GM18909 (cell line): Measurements from ENCODE around the gene NCF1.
"Not testable (repeated sequence)": the region's sequence is repeated elsewhere in the genome, so short reads cannot be mapped to it uniquely, and the experiment has no call there.

Source experiments
- ATAC-seq: cut with Tn5 transposase; IDR thresholded peaks from one replicate; pipeline ENCODE4 v1.9.1; 2021; ENCODE audit warnings: mild to moderate bottlenecking; ENCODE audit not compliant: unreplicated experiment, poor library complexity

NCF1 gene

GRCh38 chr7:74773760-74774750 is at the start of gene NCF1:
Gene NCF1 (plus strand): TSS chr7:74774011. CDS start chr7:74774032, 21 bp downstream.
- peak; percentile 86 for ATAC-seq

GRCh38 chr7:74725840-74726239 is 48.0 kb upstream of the NCF1 start:
- no peak for ATAC-seq

DNA sequence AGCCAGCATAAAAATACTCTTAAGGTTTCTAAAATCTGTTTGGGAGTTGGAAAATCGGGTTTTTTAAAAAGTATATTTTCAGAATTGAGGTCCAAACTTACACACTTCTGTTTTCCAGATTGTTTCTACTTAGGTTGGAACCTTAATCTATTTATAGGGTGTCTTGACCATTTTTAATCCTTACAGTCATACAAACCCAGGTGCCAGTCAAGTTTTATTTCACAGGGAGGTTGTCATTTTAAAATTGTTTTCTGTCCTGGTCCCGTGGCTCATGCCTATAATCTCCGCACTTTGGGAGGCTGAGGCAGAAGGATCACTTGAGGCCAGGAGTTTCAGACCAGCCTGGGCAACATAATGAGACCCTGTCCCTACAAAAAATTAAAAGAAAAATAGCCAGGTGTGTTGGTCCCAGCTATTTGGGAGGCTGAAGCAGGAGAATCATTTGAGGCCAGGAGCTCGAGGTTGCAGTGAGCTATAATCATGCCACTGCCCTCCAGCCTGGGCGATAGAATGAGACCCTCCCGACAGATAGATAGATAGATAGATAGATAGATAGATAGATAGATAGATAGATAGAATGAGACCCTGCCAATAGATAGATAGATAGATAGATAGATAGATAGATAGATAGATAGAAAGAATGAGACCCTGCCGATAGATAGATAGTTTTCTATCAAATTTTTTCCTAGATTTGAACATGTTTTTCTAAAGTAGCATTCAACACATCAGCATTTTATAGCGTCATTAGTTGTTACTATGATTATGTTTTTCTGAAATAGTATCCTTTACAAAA is 47.3 kb upstream of the NCF1 start:
- no peak for ATAC-seq

GRCh38 chr7:74728686-74729085 is 45.1 kb upstream of the NCF1 start:
- ATAC-seq = not testable (repeated sequence)

- not testable (repeated sequence) for ATAC-seq
Measured at GRCh38 chr7:74730186-74730585, 43.6 kb upstream of the NCF1 start.

DNA sequence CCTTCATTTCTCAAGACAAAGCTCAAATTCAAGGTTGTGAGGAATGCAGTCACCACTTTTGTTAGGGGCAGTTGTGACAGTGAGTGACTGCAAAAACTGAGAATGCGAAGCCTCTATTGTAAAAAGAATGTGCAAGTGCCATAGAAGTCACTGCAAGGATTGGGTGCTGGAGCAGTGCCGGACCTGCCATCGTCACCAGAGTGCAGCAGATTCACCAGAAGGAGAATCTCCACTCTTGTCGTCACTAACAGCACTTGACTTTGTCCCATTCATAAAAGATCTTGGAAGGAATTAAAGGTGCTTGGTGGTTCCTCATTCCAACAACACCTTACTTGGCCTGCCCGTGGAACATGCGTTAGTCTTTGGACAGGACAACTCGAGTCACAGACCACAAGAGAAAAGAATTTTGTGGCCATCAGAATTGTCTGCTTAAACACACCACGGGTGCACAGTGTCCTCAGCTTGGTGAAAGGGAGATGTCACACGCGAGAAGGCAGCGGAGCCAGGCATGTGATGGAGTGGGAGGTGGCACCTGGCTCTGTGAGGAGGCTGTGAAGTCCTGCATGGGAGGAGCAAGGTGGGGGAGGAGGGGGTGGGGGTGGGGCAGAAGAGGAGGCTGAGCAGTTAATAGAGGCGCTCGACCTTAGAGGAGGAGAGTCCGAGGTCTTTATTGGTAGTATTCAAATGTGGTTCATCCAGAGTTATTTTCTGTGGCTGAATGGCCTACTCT is 33.7 kb upstream of the NCF1 start:
- ATAC-seq = not testable (repeated sequence)

GRCh38 chr7:74743936-74744557 is 29.8 kb upstream of the NCF1 start:
- not testable (repeated sequence) for ATAC-seq

GRCh38 chr7:74753921-74754482 is 19.8 kb upstream of the NCF1 start:
- ATAC-seq = not testable (repeated sequence)

- ATAC-seq = not testable (repeated sequence)
Measured at GRCh38 chr7:74756673-74757072, 17.1 kb upstream of the NCF1 start.

GRCh38 chr7:74758268-74758667 is 15.5 kb upstream of the NCF1 start:
- ATAC-seq = not testable (repeated sequence)

- ATAC-seq = not testable (repeated sequence)
Measured at GRCh38 chr7:74758982-74759381, 14.8 kb upstream of the NCF1 start.

GRCh38 chr7:74765205-74765918 is 8.4 kb upstream of the NCF1 start:
- peak; percentile 27 for ATAC-seq

DNA sequence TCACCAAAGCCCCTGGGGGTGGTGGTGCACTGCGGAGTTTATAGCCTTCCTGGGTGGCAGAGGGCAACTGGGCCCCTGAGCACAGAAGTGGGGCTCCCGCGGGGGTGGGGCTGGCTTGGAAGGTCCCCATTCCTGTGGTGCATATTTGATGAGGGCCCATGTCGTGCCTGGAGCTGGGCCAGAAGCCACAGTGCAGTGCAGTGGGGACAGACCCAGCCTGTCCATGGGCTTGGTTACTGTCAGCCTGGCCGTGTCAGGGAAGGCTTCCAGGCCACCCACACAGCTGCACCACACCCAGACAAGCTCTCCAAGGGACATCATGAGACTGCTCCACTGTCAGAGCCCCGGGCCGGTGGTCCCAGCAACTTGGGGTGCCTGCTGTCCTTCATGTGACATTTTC is 7.3 kb upstream of the NCF1 start:
- ATAC-seq = peak; percentile 33

GRCh38 chr7:74766991-74767390 is 6.8 kb upstream of the NCF1 start:
- not testable (repeated sequence) for ATAC-seq

DNA sequence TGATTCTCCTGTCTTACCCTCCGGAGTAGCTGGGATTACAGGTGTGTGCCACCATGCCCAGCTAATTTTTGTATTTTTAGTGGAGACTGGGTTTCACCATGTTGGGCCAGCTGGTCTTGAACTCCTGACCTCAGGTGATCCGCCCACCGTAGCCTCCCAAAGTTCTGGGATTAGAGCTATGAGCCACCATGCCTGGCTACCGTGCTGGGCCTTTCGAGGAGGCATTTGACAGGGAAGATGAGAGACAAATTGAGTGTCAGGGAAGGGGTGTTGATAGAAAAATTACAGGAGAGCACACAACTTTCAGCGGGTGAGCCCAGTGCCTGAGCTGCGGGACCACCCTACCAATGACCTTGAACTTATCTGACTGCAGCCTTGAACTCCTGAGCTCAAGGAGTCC is 3.7 kb upstream of the NCF1 start:
- not testable (repeated sequence) for ATAC-seq

DNA sequence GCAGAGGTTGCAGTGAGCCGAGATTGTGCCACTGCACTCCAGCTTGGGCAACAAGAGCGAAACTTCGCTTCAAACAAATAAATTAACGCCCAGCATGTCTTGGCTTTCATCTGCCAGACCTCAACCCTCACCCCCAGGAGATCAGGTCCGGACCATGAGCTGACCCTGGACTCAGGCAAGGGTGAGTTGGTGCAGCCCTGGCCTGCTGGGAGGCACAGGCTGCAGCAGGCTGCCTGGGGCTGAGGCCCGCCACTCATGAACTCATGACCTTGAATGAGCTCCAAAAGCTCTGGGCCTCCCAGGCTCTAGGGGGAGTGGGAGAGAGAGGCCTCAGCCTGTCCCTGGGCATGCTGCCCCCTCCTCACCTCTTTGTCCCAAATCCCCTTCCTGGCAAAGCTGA is 1.7 kb upstream of the NCF1 start:
- not testable (repeated sequence) for ATAC-seq

DNA sequence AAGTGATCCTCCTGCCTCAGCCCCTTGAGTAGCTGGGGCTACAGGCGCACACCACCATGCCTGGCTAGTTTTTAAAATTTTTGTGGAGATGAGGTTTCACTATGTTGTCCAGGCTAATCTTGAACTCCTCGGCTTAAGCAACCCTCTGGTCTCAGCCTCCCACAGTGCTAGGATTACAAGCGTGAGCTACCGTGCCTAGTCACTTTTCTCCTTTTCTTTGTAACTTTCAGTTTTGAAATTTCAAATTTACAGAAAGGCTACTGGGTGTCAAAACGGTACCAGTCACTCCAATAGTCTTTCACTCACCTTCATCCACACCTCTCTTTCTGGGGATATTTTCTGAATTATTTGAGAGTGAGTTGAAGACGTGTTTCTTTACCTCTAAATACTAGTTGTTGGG is 1.3 kb downstream of the NCF1 start:
- not testable (repeated sequence) for ATAC-seq

DNA sequence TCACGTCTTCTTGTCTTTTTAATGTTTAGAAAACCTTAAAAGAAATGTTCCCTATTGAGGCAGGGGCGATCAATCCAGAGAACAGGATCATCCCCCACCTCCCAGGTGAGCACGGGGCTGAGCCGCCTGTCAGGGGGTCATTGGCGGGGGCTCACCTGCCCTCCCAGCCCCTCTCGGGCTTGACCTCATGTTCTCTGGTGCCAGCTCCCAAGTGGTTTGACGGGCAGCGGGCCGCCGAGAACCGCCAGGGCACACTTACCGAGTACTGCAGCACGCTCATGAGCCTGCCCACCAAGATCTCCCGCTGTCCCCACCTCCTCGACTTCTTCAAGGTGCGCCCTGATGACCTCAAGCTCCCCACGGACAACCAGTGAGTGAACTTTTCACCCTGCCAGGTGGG is 5.2 kb downstream of the NCF1 start:
- not testable (repeated sequence) for ATAC-seq

DNA sequence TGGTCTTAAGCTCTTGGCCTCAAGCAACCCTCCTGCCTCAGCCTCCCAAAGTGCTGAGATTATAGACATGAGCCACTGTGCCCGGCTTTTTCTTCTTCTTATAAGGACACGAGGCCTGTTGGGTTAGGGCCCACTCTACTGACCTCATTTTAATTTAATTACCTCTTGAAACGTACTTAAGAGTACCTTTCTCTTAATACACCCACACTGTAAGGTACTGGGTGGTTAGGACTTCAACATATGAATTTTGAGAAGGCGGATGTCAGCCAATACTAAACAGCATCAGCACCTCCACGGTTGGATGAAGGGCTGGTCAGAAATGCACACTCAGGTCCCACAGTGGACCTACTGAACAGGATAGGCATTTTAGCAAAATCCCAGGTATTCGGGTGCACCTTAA is 7.9 kb downstream of the NCF1 start:
- not testable (repeated sequence) for ATAC-seq
